ENCODE data around the gene GRSF1.

DNA sequence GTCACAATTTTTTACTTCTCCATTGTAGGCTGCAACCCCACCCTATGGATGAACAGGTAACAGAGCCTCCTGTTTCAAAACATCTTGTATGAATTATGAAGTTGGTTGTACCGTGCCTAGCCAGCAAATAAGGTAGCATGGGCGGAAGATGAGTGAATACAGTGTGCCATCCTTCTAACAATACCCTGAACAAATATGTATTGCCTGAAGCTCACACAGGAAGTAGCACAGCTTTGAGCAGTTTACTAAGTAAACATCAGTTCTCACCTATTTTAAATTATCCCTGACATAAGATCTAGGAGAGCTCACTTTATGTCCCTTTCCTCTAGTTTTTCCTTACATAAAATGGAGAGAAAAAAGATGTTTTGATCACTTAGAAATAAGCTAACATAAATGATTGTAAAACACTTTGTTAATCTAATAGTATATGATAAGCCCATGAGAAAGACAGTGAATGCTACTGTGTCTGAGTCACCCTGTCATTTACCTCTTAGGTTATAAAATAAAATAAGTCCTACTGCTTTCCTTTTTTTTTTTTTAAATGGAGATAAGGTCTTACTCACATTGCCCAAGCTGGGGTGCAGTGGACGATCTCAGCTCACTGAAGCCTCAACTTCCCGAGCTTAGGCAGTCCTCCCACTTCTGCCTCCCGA is 36.6 kb downstream of the GRSF1 start:
- TF ChIP-seq POLR2A (IDR thresholded peaks at IDR 0.05; ENCODE audit: low read depth, low read length) (no peak), SPI1 (IDR thresholded peaks at IDR 0.05; ENCODE audit: low read depth, low read length) (no peak), TAF1 (IDR thresholded peaks at IDR 0.05; ENCODE audit: low read depth, low read length) (no peak)
